ENCODE results near the gene ZNF511.

Gene ZNF511

GRCh38 chr10:133346413-133346812 lies 37.7 kb downstream of the ZNF511 start:
- Histone ChIP-seq H3K4me2 (ENCODE audit: low read length) (no peak overlapping the region), H3K9me2 (replicated peaks; ENCODE audit: control insufficient read depth, low read length) (no peaks in the 10 kb centered on the region), H3K27me3 (ENCODE audit: control insufficient read depth, low read length) (no peaks in the 10 kb centered on the region), H3F3A (ENCODE audit: control insufficient read depth, insufficient read depth) (no peaks in the 10 kb centered on the region), H3K36me3 (ENCODE audit: control insufficient read depth, low read length) (no peaks in the 10 kb centered on the region), H3K9me3 (ENCODE audit: control insufficient read depth, insufficient read depth, low read length) (no peaks in the 10 kb centered on the region), H3K27ac (ENCODE audit: low read depth, low read length) (no peak overlapping the region), H3K4me3 (ENCODE audit: low read length) (no peak overlapping the region), H3K4me1 (ENCODE audit: control insufficient read depth, low read length) (no peaks in the 10 kb centered on the region; the same call in 1 of the 2 replicates), H4K20me1 (ENCODE audit: control insufficient read depth, insufficient read depth, low read depth, low read length) (no peaks in the 10 kb centered on the region), H3K79me2 (ENCODE audit: control insufficient read depth, low read length) (no peaks in the 10 kb centered on the region)
- TF ChIP-seq EZH2phosphoT487 (IDR thresholded peaks at IDR 0.05; ENCODE audit: borderline replicate concordance, low read length) (no peak), CTCF (IDR thresholded peaks at IDR 0.05; ENCODE audit: low read depth, low read length, poor library complexity, severe bottlenecking) (no peak)

GRCh38 chr10:133347710-133348517 lies 39.2 kb downstream of the ZNF511 start:
- Histone ChIP-seq H3K9me2 (replicated peaks; ENCODE audit: control insufficient read depth, low read length) (no peaks in the 10 kb centered on the region), H3K36me3 (ENCODE audit: control insufficient read depth, low read length) (no peaks in the 10 kb centered on the region), H3K79me2 (ENCODE audit: control insufficient read depth, low read length) (no peaks in the 10 kb centered on the region), H3K27ac (ENCODE audit: low read depth, low read length) (no peak overlapping the region), H3K27me3 (ENCODE audit: control insufficient read depth, low read length) (no peaks in the 10 kb centered on the region), H3K9me3 (ENCODE audit: control insufficient read depth, insufficient read depth, low read length) (no peaks in the 10 kb centered on the region), H4K20me1 (ENCODE audit: control insufficient read depth, insufficient read depth, low read depth, low read length) (no peaks in the 10 kb centered on the region), H3K4me3 (ENCODE audit: low read length) (no peak overlapping the region), H3K4me2 (ENCODE audit: low read length) (no peak overlapping the region), H3K4me1 (ENCODE audit: control insufficient read depth, low read length) (no peaks in the 10 kb centered on the region; the same call in 1 of the 2 replicates), H3F3A (ENCODE audit: control insufficient read depth, insufficient read depth) (no peaks in the 10 kb centered on the region)
- TF ChIP-seq CTCF (IDR thresholded peaks at IDR 0.05; ENCODE audit: low read depth, low read length, poor library complexity, severe bottlenecking) (no peak), EZH2phosphoT487 (IDR thresholded peaks at IDR 0.05; ENCODE audit: borderline replicate concordance, low read length) (no peak)

GRCh38 chr10:133349160-133349568 lies 40.5 kb downstream of the ZNF511 start:
- H3K4me3 ChIP-seq (ENCODE audit: low read length) = no peak overlapping the region
- no peak for TF ChIP-seq CTCF (IDR thresholded peaks at IDR 0.05; ENCODE audit: low read depth, low read length, poor library complexity, severe bottlenecking)
- no peak for TF ChIP-seq EZH2phosphoT487 (IDR thresholded peaks at IDR 0.05; ENCODE audit: borderline replicate concordance, low read length)
- H3K36me3 ChIP-seq (ENCODE audit: control insufficient read depth, low read length) = no peaks in the 10 kb centered on the region
- no peaks in the 10 kb centered on the region for H3K27me3 ChIP-seq (ENCODE audit: control insufficient read depth, low read length)
- H3K79me2 ChIP-seq (ENCODE audit: control insufficient read depth, low read length) = no peaks in the 10 kb centered on the region
- no peaks in the 10 kb centered on the region for H3F3A ChIP-seq (ENCODE audit: control insufficient read depth, insufficient read depth)
- no peaks in the 10 kb centered on the region for H3K9me3 ChIP-seq (ENCODE audit: control insufficient read depth, insufficient read depth, low read length)
- no peaks in the 10 kb centered on the region; the same call in 1 of the 2 replicates for H3K4me1 ChIP-seq (ENCODE audit: control insufficient read depth, low read length)
- no peaks in the 10 kb centered on the region for H4K20me1 ChIP-seq (ENCODE audit: control insufficient read depth, insufficient read depth, low read depth, low read length)
- H3K27ac ChIP-seq (ENCODE audit: low read depth, low read length) = no peak overlapping the region
- no peak overlapping the region for H3K4me2 ChIP-seq (ENCODE audit: low read length)
- no peaks in the 10 kb centered on the region for H3K9me2 ChIP-seq (replicated peaks; ENCODE audit: control insufficient read depth, low read length)

Data from DOHH2 (cell line).